Uterus (tissue), 2 donors: Measurements from ENCODE around the gene MACROH2A1.

ENCODE experiments used
- POLR2A ChIP-seq, 2 donors: fragments of 450-650 bp; IDR thresholded peaks; one replicate each; pipeline ENCODE4 v1.6.1; 2016; ENCODE audit warnings: antibody characterized with exemption in 2 of 2, mild to moderate bottlenecking in 1 of 2, moderate library complexity in 1 of 2
- TF ChIP-seq, protein P1 (sequence below), 4 experiments: fragments of 200-600 bp in 2 of 4; fragments of 450-650 bp in 2 of 4; sonication (generic) in 2 of 4; IDR thresholded peaks; one replicate each; pipeline ENCODE4 v1.5.1; 2016 to 2019; ENCODE audit warnings: antibody characterized with exemption in 4 of 4, mild to moderate bottlenecking in 2 of 4, moderate library complexity in 1 of 4

GRCh38 chr5:135441350-135441831 is 42.4 kb upstream of the MACROH2A1 start:
- TF ChIP-seq, protein P1, sequence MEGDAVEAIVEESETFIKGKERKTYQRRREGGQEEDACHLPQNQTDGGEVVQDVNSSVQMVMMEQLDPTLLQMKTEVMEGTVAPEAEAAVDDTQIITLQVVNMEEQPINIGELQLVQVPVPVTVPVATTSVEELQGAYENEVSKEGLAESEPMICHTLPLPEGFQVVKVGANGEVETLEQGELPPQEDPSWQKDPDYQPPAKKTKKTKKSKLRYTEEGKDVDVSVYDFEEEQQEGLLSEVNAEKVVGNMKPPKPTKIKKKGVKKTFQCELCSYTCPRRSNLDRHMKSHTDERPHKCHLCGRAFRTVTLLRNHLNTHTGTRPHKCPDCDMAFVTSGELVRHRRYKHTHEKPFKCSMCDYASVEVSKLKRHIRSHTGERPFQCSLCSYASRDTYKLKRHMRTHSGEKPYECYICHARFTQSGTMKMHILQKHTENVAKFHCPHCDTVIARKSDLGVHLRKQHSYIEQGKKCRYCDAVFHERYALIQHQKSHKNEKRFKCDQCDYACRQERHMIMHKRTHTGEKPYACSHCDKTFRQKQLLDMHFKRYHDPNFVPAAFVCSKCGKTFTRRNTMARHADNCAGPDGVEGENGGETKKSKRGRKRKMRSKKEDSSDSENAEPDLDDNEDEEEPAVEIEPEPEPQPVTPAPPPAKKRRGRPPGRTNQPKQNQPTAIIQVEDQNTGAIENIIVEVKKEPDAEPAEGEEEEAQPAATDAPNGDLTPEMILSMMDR (IDR thresholded peaks at IDR 0.05), result no peak
- no peak for TF ChIP-seq POLR2A (IDR thresholded peaks at IDR 0.05)
